ENCODE measurements around the gene CXorf49.
A peak's percentile ranks its signal among the peaks of the same experiment; 100 is the strongest.
"Not testable (repeated sequence)": the region's sequence is repeated elsewhere in the genome, so short reads cannot be mapped to it uniquely, and the experiment has no call there.

The CXorf49 gene

DNA sequence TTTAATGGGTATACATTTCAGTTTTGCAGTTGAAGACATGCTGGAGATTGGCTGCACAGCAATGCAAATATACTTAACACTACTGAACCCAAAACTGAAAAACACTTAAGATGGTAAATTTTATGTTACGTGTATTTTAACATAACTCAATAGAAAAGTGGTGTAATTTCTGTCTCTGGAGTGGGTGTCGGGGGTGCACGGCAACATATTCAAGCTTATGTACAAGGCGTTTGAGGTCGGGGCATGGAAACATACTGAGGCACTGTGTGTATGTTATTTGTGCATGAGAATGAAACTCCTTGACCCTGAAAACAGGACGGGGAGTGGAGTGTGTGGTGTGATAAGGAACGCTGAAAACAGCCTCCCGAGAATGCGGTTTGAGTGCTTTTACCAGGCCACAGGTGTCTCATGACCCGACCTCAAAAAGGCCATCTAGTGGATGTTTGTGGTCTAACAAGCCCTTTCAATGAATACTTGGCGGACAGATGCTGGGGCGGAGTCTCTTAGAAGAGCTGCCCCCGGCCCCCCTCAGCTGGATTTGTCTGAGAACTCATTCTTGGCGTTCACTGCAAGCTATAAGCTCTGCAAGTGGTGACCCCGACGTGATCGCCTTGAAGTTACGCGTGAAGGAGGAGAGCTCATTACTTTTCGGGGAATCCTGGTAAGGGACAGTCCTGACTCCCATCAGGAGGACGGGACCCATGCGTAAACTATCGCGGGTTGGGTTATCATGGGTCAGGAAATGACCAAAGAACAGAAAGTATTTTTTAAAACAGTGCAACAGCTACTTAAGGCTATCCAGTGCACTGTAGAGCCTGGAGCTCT is 21.2 kb downstream of the CXorf49 start:
- H3K4me1 Mint-ChIP-seq (ENCODE audit: low read depth); H3K27me3 Mint-ChIP-seq; H3K27ac Mint-ChIP-seq; H3K36me3 Mint-ChIP-seq (ENCODE audit: low read depth); H3K4me3 Mint-ChIP-seq; DNase-seq; H3K9me3 Mint-ChIP-seq: not testable (repeated sequence)

GRCh38 chrX:71679575-71680207 is 38.4 kb downstream of the CXorf49 start:
- Mint-ChIP-seq H3K4me1 (ENCODE audit: low read depth) (no peaks in the 10 kb centered on the region), H3K27me3 (peaks cover 32% of the 10 kb centered on the region)
- no peak for DNase-seq

GRCh38 chrX:71677195-71677594 is 40.9 kb downstream of the CXorf49 start:
- not testable (repeated sequence) for H3K27ac Mint-ChIP-seq; DNase-seq; H3K36me3 Mint-ChIP-seq (ENCODE audit: low read depth); H3K4me1 Mint-ChIP-seq (ENCODE audit: low read depth); H3K4me3 Mint-ChIP-seq; H3K9me3 Mint-ChIP-seq
- peaks cover 48% of the 10 kb centered on the region for H3K27me3 Mint-ChIP-seq

More at GRCh38 chrX:71679575-71680207, 38.4 kb downstream of the CXorf49 start:
- H3K9me3 Mint-ChIP-seq = no peaks in the 10 kb centered on the region
- H3K36me3 Mint-ChIP-seq (ENCODE audit: low read depth) = no peaks in the 10 kb centered on the region
- H3K27ac Mint-ChIP-seq = no peak overlapping the region
- no peak overlapping the region for H3K4me3 Mint-ChIP-seq

- H3K36me3 Mint-ChIP-seq (ENCODE audit: low read depth); H3K27ac Mint-ChIP-seq; H3K4me3 Mint-ChIP-seq; H3K9me3 Mint-ChIP-seq; DNase-seq; H3K4me1 Mint-ChIP-seq (ENCODE audit: low read depth): not testable (repeated sequence)
- H3K27me3 Mint-ChIP-seq = peaks cover 52% of the 10 kb centered on the region
Observed at GRCh38 chrX:71676068-71676795, 41.9 kb downstream of the CXorf49 start.

DNA sequence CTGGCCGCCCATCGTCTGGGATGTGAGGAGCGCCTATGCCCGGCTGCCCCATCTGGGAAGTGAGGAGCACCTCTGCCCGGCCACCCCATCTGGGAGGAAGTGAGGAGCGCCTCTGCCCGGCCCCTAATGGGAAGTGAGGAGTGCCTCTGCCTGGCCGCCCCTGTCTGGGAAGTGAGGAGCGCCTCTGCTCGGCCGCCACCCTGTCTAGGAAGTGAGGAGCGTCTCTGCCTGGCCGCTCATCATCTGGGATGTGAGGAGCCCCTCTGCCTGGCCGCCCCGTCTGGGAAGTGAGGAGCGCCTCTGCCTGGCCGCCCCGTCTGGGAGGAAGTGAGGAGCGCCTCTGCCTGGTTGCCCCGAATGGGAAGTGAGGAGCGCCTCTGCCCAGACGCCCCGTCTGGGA is 42.4 kb downstream of the CXorf49 start:
- not testable (repeated sequence) for DNase-seq; H3K36me3 Mint-ChIP-seq (ENCODE audit: low read depth); H3K9me3 Mint-ChIP-seq; H3K27ac Mint-ChIP-seq; H3K4me3 Mint-ChIP-seq
- peaks cover 47% of the 10 kb centered on the region for H3K27me3 Mint-ChIP-seq
- peaks cover 14% of the 10 kb centered on the region for H3K4me1 Mint-ChIP-seq (ENCODE audit: low read depth)

- Mint-ChIP-seq H3K4me1 (ENCODE audit: low read depth) (peaks cover 21% of the 10 kb centered on the region), H3K4me3 (no peak overlapping the region), H3K36me3 (ENCODE audit: low read depth) (no peaks in the 10 kb centered on the region), H3K27me3 (peaks cover 45% of the 10 kb centered on the region), H3K9me3 (no peaks in the 10 kb centered on the region), H3K27ac (no peak overlapping the region)
- DNase-seq = no peak
Observed at GRCh38 chrX:71671938-71672337, 46.1 kb downstream of the CXorf49 start.

GRCh38 chrX:71671043-71671780 is 46.9 kb downstream of the CXorf49 start:
- H3K36me3 Mint-ChIP-seq (ENCODE audit: low read depth) = no peaks in the 10 kb centered on the region
- H3K27ac Mint-ChIP-seq = peak overlapping the region; percentile 22
- H3K9me3 Mint-ChIP-seq = no peaks in the 10 kb centered on the region
- H3K4me3 Mint-ChIP-seq = no peak overlapping the region
- peaks cover 48% of the 10 kb centered on the region for H3K27me3 Mint-ChIP-seq
- peak; percentile 75 for DNase-seq
- H3K4me1 Mint-ChIP-seq (ENCODE audit: low read depth) = peaks cover 21% of the 10 kb centered on the region

GRCh38 chrX:71669947-71670346 is 48.1 kb downstream of the CXorf49 start:
- H3K9me3 Mint-ChIP-seq; H3K27ac Mint-ChIP-seq; H3K36me3 Mint-ChIP-seq (ENCODE audit: low read depth); H3K4me3 Mint-ChIP-seq: not testable (repeated sequence)
- peaks cover 23% of the 10 kb centered on the region for H3K4me1 Mint-ChIP-seq (ENCODE audit: low read depth)
- peak; percentile 57 for DNase-seq
- H3K27me3 Mint-ChIP-seq = peaks cover 45% of the 10 kb centered on the region

DNA sequence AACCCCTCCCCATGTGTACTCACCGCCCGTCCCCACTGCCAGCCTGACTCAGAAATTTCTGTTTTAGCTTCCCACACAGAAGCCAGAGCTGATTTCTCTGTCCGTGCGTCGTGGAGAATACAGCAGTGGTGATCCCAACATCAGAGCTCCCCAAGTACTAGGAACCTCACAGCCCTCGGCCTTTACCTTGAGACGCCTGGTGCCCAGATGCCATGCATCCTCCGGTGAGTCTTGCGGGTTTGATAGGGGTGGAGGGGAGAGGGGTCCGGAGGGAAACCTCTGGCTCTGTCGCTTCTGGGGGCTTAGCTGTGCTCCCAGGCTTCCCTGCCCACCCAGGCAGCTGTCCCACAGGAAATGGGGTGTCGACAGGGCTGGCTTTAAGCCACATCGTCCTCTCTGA is 48.6 kb downstream of the CXorf49 start:
- Mint-ChIP-seq H3K27ac (no peak overlapping the region), H3K4me3 (no peak overlapping the region), H3K27me3 (peaks cover 45% of the 10 kb centered on the region), H3K9me3 (no peaks in the 10 kb centered on the region), H3K4me1 (ENCODE audit: low read depth) (peaks cover 28% of the 10 kb centered on the region), H3K36me3 (ENCODE audit: low read depth) (no peaks in the 10 kb centered on the region)
- no peak for DNase-seq

- DNase-seq = no peak
- peaks cover 39% of the 10 kb centered on the region for H3K4me1 Mint-ChIP-seq (ENCODE audit: low read depth)
- H3K27me3 Mint-ChIP-seq = peaks cover 41% of the 10 kb centered on the region
- H3K9me3 Mint-ChIP-seq = no peaks in the 10 kb centered on the region
- H3K4me3 Mint-ChIP-seq = no peak overlapping the region
- no peaks in the 10 kb centered on the region for H3K36me3 Mint-ChIP-seq (ENCODE audit: low read depth)
- no peak overlapping the region for H3K27ac Mint-ChIP-seq
Observed at GRCh38 chrX:71668248-71668595, 49.9 kb downstream of the CXorf49 start.

- Mint-ChIP-seq H3K9me3 (no peaks in the 10 kb centered on the region), H3K4me3 (no peak within 1 kb of the TSS), H3K36me3 (ENCODE audit: low read depth) (no peaks in the 10 kb centered on the region), H3K4me1 (ENCODE audit: low read depth) (peaks cover 44% of the 10 kb centered on the region), H3K27ac (no peak within 1 kb of the TSS), H3K27me3 (peaks cover 36% of the 10 kb centered on the region)
- no peak for DNase-seq
Observed at GRCh38 chrX:71667328-71668247, 50.5 kb downstream of the CXorf49 start, which contains the start of gene LOC101059915. Gene LOC101059915, plus strand, starts transcription at chrX:71667546.

DNA sequence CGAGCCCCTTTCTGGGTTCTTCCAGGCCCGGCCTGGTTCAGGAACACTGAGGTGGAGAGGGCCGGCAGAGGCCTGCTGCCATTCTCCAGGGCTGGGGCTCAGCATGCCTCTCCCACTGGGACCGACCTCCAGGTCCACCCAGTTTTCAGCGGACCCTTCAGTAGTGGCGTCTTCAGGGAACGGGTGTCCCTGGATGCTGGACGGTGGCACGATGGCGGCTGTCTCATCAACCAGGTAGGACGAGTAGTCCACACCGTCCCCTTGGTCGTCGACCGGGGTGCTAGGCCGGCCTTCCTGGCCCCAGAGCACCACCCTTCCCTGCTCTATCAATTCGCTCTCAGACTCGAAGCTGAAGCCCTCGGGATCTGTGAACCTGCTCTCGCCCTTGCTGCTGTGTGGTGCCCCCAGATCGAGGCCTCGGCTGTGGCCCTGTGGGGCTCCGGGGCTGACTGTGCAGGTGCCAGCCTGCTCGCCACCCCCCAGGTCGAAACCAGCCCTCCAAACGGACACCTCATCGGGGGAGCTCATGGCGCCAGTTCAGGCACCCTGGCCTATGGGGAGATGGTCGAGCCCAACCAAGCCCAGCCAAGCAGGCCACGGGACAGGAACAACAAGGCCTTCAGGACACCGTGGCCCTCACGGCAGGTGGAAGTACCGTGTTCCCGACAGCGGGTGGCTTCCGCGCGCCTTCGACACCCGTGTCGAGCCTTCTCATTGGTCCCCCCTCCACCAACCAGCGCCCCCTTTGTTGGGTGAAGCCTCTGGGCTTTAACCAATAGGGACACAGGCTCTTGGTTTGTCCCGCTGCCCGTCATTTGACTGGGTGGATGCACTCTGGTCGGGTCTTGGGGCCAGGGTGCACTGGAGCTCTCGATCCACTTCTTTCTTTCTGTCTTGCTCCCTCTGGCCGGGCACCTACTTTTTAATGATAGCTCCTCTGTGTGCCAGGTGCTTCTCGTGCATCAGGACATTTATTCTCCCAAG is 51.6 kb downstream of the CXorf49 start:
- H3K27ac Mint-ChIP-seq = no peak overlapping the region
- no peak for DNase-seq
- no peak overlapping the region for H3K4me3 Mint-ChIP-seq
- peaks cover 48% of the 10 kb centered on the region for H3K4me1 Mint-ChIP-seq (ENCODE audit: low read depth)
- no peaks in the 10 kb centered on the region for H3K9me3 Mint-ChIP-seq
- no peaks in the 10 kb centered on the region for H3K36me3 Mint-ChIP-seq (ENCODE audit: low read depth)
- peaks cover 29% of the 10 kb centered on the region for H3K27me3 Mint-ChIP-seq

GRCh38 chrX:71665747-71666146 is 52.3 kb downstream of the CXorf49 start:
- Mint-ChIP-seq H3K4me3 (no peak overlapping the region), H3K9me3 (no peaks in the 10 kb centered on the region), H3K4me1 (ENCODE audit: low read depth) (peaks cover 46% of the 10 kb centered on the region), H3K27ac (no peak overlapping the region), H3K36me3 (ENCODE audit: low read depth) (no peaks in the 10 kb centered on the region), H3K27me3 (peaks cover 35% of the 10 kb centered on the region)
- no peak for DNase-seq

Measured in activated T-cell treated with anti-CD3 and anti-CD28 coated beads, Interleukin-2, amount 50 U/mL, for 24 hours (primary cell).